ENCODE results near the gene KIRREL2.

GRCh38 chr19:35844482-35845214 lies 12.1 kb upstream of the KIRREL2 start:
- TF ChIP-seq CTCF (conservative IDR thresholded peaks at IDR 0.05; ENCODE audit: low read depth in 2 of 2) (no peak), NANOG (IDR thresholded peaks at IDR 0.05; ENCODE audit: borderline replicate concordance) (no peak), EZH2 (IDR thresholded peaks at IDR 0.05; ENCODE audit: low read depth, unreplicated experiment) (no peak), POLR2AphosphoS5 (IDR thresholded peaks at IDR 0.05; ENCODE audit: low read depth) (no peak), EZH2phosphoT487 (IDR thresholded peaks at IDR 0.05; ENCODE audit: unreplicated experiment) (no peak), ETS1 (IDR thresholded peaks at IDR 0.05) (no peak), ZNF331 (CRISPR knock-in tag; IDR thresholded peaks at IDR 0.05; ENCODE audit: low read depth) (no peak), ZNF462 (CRISPR knock-in tag; IDR thresholded peaks at IDR 0.05) (no peak), STAT1 (IDR thresholded peaks at IDR 0.05; ENCODE audit: unreplicated experiment) (no peak), REST (IDR thresholded peaks at IDR 0.05; ENCODE audit: unreplicated experiment) (no peak), CREB1 (CRISPR knock-in tag; IDR thresholded peaks at IDR 0.05; ENCODE audit: low read depth) (no peak)
